ENCODE data around the gene PAGE2B.

DNA sequence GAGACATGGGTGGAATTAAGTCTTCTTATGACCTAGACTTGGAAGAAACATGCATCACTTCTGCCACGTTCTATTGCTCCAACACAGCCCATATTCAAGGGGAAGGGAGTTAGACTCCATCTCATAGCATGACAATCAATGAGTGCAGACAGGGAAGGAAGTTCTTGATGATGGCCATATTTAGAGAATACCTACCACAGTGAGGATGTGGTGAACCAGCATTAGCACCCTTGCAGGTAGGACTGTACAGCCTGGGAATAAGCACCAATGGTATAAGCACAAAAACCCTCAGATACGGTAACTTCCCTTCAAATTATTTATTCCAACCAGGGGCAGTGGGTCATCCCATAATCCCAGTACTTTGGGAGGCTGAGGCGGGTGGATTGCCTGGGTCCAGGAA lies 43.7 kb downstream of the PAGE2B start:
- TF ChIP-seq, protein P1, sequence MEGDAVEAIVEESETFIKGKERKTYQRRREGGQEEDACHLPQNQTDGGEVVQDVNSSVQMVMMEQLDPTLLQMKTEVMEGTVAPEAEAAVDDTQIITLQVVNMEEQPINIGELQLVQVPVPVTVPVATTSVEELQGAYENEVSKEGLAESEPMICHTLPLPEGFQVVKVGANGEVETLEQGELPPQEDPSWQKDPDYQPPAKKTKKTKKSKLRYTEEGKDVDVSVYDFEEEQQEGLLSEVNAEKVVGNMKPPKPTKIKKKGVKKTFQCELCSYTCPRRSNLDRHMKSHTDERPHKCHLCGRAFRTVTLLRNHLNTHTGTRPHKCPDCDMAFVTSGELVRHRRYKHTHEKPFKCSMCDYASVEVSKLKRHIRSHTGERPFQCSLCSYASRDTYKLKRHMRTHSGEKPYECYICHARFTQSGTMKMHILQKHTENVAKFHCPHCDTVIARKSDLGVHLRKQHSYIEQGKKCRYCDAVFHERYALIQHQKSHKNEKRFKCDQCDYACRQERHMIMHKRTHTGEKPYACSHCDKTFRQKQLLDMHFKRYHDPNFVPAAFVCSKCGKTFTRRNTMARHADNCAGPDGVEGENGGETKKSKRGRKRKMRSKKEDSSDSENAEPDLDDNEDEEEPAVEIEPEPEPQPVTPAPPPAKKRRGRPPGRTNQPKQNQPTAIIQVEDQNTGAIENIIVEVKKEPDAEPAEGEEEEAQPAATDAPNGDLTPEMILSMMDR (IDR thresholded peaks at IDR 0.05; ENCODE audit: insufficient read depth, low read depth, low read length) = no peak
- no peak for TF ChIP-seq EZH2 (IDR thresholded peaks at IDR 0.05; ENCODE audit: insufficient read depth, low read length)

Measured in astrocyte (in vitro differentiated cells and primary cell).